Heart left ventricle (tissue), 16 donors: Measurements from ENCODE around the gene FKBP6. TPM values are rescaled to one million over a fixed set of nuclear protein-coding genes. Genes with fewer than 3 reads are reported as not detected.

Experiments
- ATAC-seq, 4 donors: fragments of 200-7000 bp; cut with Tn5 transposase; one replicate each; pipeline ENCODE4 v1.9.1; 2020 to 2022; ENCODE audit warnings: moderate library complexity in 4 of 4, mild to moderate bottlenecking in 3 of 4, moderate number of reproducible peaks in 1 of 4
- DNase-seq, 5 donors: peaks; one replicate each; pipeline ENCODE4 v3.0.0-alpha.2; 2020
- H3K27ac ChIP-seq, 12 donors: fragments of 200-600 bp; sonication (generic) in 4 of 12; one replicate each; pipeline versions ENCODE4 v1.5.0 to v1.8.0; 2016 to 2022; ENCODE audit warnings: mild to moderate bottlenecking in 2 of 12
- H3K27me3 ChIP-seq, 9 donors: fragments of 200-600 bp; sonication (generic) in 2 of 9; one replicate each; pipeline versions ENCODE4 v1.5.1 to v1.8.0; 2016 to 2022; ENCODE audit warnings: mild to moderate bottlenecking in 3 of 9
- H3K36me3 ChIP-seq, 9 donors: fragments of 200-600 bp; sonication (generic) in 2 of 9; one replicate each; pipeline versions ENCODE4 v1.5.0 to v1.8.0; 2018 to 2022; ENCODE audit warnings: mild to moderate bottlenecking in 2 of 9
- H3K4me1 ChIP-seq, 12 donors: fragments of 200-600 bp; sonication (generic) in 4 of 12; one replicate each; pipeline versions ENCODE4 v1.5.0 to v1.8.0; 2016 to 2022; ENCODE audit warnings: mild to moderate bottlenecking in 3 of 12
- H3K4me3 ChIP-seq, 12 donors: fragments of 200-600 bp; sonication (generic) in 4 of 12; one replicate each; pipeline versions ENCODE4 v1.5.0 to v1.8.0; 2017 to 2022; ENCODE audit warnings: mild to moderate bottlenecking in 9 of 12, moderate library complexity in 4 of 12
- H3K9me3 ChIP-seq, 12 donors: fragments of 200-600 bp; sonication (generic) in 4 of 12; one replicate each; pipeline versions ENCODE4 v1.5.0 to v1.8.0; 2016 to 2022; ENCODE audit warnings: mild to moderate bottlenecking in 1 of 12
- CTCF ChIP-seq, 12 donors: fragments of 200-600 bp; sonication (generic) in 4 of 12; IDR thresholded peaks; one replicate each; pipeline versions ENCODE4 v1.5.0 to v1.8.0; 2018 to 2022; ENCODE audit warnings: antibody characterized with exemption in 12 of 12, mild to moderate bottlenecking in 5 of 12
- POLR2A ChIP-seq, 2 donors: fragments of 450-650 bp; IDR thresholded peaks; one replicate each; pipeline ENCODE4 v1.6.1; 2017; ENCODE audit warnings: antibody characterized with exemption in 2 of 2, mild to moderate bottlenecking in 2 of 2, moderate library complexity in 2 of 2
- WGBS, 4 donors: extraction: QIAGEN DNeasy Blood & Tissue Kit in 2 of 4; methylation state at CpG; one replicate each; pipeline versions ENCODE4 v1.1.5 to v1.1.7; 2013 to 2018; 5-methylcytosine and 5-hydroxymethylcytosine counted together
- intact Hi-C, 10 donors: fragments of 100-400 bp; cut with DNase I; formaldehyde crosslinking; loops; one replicate each; pipeline versions ENCODE4 v1.11.1 to v1.14.2; 2022
- polyA plus RNA-seq, 2 donors: library from polyadenylated mRNA; stranded (reverse); fragments of 200-250 nt; gene quantifications; one replicate each; pipeline ENCODE4 v1.2.3, GENCODE V29; 2013
- total RNA-seq, 9 donors: library from RNA; depleted of rRNA in 2 of 9; stranded (reverse); fragments of >200 nt in 2 of 9; fragmentation: NEBNext Ultra II Directional in 3 of 9; extraction: Animal tissue kit (Norgen Biotek cat#: 25700) in 3 of 9; gene quantifications; one replicate each; pipeline versions ENCODE4 v1.1.0 to v1.2.4, GENCODE V29; 2016 to 2023
- donor health status: ischemic (EF 13 %, LVEDD 7.1; RV severe dilation, severe dysfunction).
- donor health status: healthy with polysubstance abuse.
- donor health status: DM: no; HTN: yes; CAD: no.
- donor health status: DM: no; HTN: no; CAD: no.
- donor health status: ischemic (EF 25% LVEDD 6.9; RV normal size, moderate dysfunction).
- donor health status: ischemic (EF 25% LVEDD 5.7; RV mildly dilated, moderate dysfunction).
- donor health status: healthy.
- donor health status: DM: yes; HTN: yes; CAD: no.
- donor health status: ischemic (EF 35%, LVEDD 5.7; RV mildly dilated, moderate dysfunction).
- donor health status: nonischemic (EF 11% LVEDD 7.7; RV severe dilation, severe dysfunction).
- donor health status: DM: yes; HTN: yes; CAD: no.
- donor health status: PGD.
- donor health status: ischemic (EF 29% LVEDD 5.4; RV normal size, mild dysfunction).
- donor health status: nonischemic (EF 23%, LVEDD 6.1; RV moderate dilation, normal function).

The FKBP6 gene
- total and polyA plus RNA-seq, 11 donors: not detected

DNA sequence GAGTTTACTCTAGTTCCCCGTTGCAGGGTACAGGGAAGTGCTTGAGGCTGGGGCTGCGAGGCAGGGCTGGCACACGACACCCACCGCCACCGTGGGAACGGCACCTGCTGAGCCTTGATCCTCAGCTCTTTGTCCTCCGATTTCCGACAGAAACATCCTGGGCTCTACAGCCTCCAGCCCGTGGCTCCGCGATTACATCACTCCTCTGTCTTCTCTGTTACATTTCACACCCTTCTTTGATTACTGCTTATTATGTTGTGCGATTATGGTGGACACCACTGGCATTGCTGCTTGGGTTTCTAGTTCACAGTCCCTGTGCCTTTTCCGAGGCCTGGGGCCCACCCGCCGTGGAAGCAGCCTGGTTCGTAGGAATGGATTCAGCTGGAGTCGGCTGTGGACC is 26.9 kb downstream of the FKBP6 start:
- intact Hi-C loops: loop anchor here in 1 of 10 donors (5.0 kb wide), 1 partner anchor 77 kb away; the partner anchor contains the start of gene FZD9

GRCh38 chr7:73356159-73356558 is 28.2 kb downstream of the FKBP6 start:
- no peaks in the 10 kb centered on the region for H3K27me3 ChIP-seq
- H3K9me3 ChIP-seq: peaks cover 0 to 8% (median 1%) of the 10 kb centered on the region in 12 donors
- no peaks in the 10 kb centered on the region for H3K36me3 ChIP-seq
- intact Hi-C loops: no loop called here
- WGBS, 4 donors: 80 to 88% (median 84%) methylated on average over 5 of the region's 5 CpGs
- DNase-seq (no peak), ATAC-seq (no peak)
- no peak overlapping the region for H3K27ac ChIP-seq
- H3K4me1 ChIP-seq: peaks cover 0 to 15% (median 3%) of the 10 kb centered on the region in 12 donors
- H3K4me3 ChIP-seq: no peak overlapping the region
- TF ChIP-seq CTCF (IDR thresholded peaks at IDR 0.05): no peak
- no peak for TF ChIP-seq POLR2A (IDR thresholded peaks at IDR 0.05)

More for the DNA sequence above, 26.9 kb downstream of the FKBP6 start:
- Histone ChIP-seq H3K27ac (no peak overlapping the region), H3K9me3 (peaks cover 0 to 8% (median 1%) of the 10 kb centered on the region in 12 donors), H3K36me3 (no peaks in the 10 kb centered on the region), H3K4me1 (peaks cover 0 to 15% (median 3%) of the 10 kb centered on the region in 12 donors), H3K4me3 (no peak overlapping the region), H3K27me3 (no peaks in the 10 kb centered on the region)
- TF ChIP-seq CTCF (IDR thresholded peaks at IDR 0.05) (no peak), POLR2A (IDR thresholded peaks at IDR 0.05) (no peak)
- no peak for DNase-seq
- ATAC-seq: no peak
- WGBS, 4 donors: 86 to 89% (median 88%) methylated on average over 17 of the region's 17 CpGs

DNA sequence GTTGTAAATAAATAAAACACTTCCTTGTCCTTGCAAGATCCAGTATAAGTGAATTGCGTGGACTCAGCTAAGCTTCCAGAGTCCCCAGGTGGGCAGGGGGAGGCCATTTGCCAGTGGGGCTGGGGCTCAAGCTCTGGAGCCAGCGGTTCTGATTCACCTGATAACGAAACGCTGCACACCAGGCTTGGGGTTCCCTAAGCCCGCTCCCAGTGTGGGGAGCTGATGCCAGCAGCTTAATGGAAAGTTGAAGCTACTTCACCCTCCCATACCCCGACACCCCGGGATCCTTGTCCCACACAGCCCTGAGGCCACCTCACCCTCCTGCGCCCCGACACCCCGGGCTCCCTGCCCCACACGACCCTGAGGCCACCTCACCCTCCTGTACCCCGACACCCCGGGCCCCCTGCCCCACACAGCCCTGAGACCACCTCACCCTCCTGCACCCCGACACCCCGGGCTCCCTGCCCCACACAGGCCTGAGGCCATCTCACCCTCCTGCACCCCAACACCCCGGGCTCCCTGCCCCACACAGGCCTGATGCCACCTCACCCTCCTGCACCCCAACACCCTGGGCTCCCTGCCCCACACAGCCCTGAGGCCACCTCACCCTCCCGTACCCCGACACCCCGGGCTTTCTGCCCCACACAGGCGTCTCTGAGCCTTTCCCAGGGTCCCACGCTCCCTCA is 30.8 kb downstream of the FKBP6 start:
- 77 to 88% (median 82%) methylated on average over 20 to 21 of the region's 21 CpGs for WGBS, 4 donors
- peak overlapping the region in 8 of 12 donors; percentile 28 to 56 (median 47) for H3K4me3 ChIP-seq
- ATAC-seq: no peak

More for the DNA sequence above, 30.8 kb downstream of the FKBP6 start:
- Histone ChIP-seq H3K4me1 (peaks cover 0 to 15% (median 3%) of the 10 kb centered on the region in 12 donors), H3K9me3 (no peaks in the 10 kb centered on the region), H3K27me3 (no peaks in the 10 kb centered on the region), H3K36me3 (no peaks in the 10 kb centered on the region), H3K27ac (peak overlapping the region in 4 of 12 donors; percentile 2 to 84 (median 41))
- TF ChIP-seq POLR2A (IDR thresholded peaks at IDR 0.05) (no peak), CTCF (IDR thresholded peaks at IDR 0.05) (no peak)
- intact Hi-C loops: no loop called here
- no peak for DNase-seq
